Activated CD8-positive, alpha-beta memory T cell treated with anti-CD3 and anti-CD28 coated beads for 4 hours (primary cell): ENCODE results near the gene LSM3.

Experiments used
- DNase-seq, 2 donors: peaks; one replicate each; pipeline ENCODE4 v3.0.0-alpha.2; 2020; ENCODE audit warnings: low read depth in 2 of 2

The LSM3 gene

DNA sequence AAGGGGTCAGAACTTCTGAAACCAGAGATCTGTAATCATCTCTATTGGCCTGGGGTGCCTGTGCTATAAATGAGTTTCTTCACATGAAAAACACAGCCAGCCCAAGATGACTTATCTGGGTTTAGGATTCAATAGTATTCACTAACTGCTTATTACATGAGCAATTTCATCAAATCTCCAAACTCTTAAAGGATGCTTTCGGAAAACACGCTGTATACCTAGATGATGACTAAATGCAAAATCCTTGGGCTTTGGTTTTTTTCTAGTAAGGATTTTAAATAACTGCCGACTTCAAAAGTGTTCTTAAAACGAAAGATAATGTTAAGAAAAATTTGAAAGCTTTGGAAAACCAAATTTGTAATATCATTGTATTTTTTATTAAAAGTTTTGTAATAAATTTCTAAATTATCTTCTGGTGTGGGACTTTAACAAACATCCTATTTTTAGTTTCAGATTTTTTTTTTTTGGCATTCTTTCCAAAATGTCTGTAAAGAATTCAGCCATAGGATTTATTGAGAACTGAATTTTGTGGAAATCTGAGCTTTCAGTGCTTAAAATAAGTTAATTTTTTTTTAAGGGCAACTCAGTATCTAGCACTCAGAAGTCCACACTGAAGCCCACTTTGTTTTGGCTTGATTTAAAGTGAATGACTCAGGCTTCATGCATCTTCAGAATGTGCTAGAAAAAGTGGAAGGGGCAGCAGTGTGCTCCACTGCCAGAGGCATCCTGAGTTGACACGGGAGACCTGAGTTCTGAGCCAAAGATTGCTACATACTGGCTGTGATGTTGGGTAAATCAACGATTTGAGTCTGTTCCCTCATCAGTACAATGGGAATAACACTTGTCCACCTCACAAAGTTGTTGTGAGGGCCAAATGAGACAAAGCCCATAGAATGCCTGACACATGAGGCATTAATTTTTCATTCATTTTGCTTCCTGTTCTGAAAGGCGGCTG is 35.1 kb upstream of the LSM3 start:
- DNase-seq: no peak

DNA sequence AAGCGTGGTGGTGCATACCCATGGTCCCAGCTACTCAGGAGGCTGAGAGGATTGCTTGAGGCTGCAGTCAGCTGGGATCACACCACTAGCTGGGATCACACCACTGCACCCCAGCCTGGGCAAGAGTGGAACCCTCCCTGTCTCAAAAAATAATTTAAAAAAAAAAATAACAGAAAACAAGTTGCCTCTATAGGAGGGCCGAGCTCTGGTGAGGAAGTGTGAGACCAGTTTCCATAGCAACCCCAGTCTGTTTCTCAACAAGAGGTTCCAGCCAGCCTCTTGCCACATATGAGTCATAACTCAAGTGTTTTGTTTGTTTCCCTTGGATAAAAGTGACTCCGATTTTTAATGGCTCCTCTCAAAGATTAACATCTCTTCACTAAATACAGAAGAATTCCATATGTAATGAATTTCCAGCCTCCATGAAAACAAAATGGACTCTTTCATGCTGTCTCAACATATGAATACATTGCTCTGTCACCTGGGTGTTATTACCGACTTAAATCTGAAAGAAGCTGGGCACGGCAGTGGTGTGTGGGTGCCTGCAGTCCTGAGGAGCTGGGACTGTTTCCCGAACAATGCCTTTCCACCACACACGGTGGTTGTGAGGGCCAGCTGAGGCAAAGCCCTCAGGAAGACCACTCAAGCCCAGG is 34.1 kb upstream of the LSM3 start:
- peak; percentile 34 to 62 for DNase-seq

DNA sequence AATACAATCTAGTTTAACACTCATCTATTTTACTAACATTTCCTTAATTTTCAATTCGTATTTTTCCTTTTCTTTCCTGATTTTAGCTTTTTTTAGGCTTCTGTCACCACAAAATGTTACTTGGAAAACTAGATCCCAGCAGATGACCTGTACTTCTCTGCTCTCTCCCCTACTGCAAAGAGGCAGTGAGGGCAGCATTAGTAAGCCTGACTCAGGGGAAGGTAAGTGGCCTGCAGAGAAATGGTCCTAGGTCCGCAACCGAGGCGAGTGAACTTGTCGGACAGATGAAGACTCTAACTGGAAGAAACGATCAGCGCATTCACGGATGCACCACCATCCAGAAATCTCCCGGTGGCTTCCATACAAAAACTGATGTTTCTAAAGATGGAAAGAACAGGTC is 33.4 kb upstream of the LSM3 start:
- DNase-seq: no peak

DNA sequence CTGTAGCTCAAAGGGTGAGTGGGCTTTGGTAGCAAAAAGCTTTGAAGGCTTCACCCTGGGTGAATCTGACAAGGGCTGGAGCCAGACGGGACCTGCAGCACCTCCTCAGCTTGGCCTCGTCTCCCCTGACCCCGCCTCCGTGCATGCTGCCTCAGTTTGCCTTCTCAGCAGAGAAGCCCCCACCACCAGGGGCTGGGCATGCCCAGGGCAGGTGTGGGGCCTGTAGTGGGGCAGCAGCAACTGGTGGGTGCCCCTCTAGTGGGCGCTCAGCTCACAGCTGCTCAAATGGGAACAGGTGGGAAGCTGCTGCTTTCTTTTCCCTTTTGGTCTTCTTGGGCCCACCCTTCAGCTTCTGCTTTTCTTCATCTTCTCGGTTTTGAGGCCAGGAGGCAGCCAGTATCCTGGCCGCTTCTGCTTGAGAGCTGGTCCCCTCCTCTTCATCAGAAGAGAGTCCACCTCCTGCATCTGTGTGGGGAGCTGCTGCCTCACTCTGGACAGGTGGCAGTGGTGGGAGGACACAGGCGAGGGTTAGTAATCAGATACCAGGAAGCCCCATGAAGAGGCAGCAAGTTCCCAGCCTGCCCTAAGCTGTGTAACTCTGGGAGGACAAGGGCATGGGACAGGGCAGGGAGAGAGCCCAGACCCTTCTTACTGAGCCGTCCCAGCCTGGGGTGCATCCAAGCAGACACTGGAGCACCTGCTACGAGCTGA is 32.8 kb upstream of the LSM3 start:
- no peak for DNase-seq

DNA sequence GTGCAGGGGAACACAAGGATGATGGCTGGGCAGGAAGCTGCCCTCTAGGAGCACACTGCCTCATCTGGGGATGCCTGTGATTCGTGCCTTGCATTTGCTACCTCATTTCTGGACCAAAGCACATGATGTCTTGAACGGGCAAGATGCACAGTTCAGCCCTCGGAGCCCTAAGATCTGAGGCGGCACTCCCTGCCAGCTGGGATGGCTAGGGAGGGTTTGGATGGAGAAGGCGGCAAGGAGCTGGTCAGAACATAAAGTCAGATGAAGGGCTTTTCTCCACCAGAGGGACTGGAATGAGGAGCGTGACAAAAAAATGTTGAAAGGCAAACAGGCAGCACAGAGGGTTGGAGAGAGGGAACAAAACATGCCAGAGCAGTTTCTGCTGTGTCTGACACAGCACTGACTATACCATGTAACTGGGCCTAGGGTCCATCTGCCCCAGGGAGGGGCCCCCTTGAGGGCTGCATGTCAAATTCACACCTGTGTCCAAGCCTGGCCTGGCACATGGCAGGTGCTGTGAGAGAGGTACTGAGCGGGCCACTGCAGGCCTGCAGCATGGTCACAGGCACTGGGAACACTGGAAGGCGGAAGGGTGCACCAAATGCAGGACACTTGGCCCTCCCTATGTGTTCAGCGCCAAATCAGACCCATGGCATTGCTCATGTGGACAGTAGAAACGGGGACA is 32.1 kb upstream of the LSM3 start:
- DNase-seq: no peak

DNA sequence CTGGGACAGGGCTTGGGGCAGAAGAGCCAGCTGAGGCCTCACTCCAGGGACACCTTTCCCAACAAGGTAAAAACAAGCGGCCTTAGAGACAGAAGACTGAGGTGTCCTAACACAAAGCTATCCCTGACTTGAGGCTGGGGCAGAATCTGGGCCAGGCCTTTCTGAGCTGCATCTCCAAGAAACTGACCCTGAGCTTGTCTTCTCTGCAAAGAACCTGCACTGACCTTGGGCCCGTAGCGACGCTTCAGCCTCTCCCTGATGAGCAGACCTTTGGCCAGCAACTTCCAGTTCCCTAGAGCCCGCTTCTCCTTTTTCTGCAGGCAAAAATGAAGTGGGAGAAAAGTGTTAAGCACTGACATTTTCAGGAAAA is 31.6 kb upstream of the LSM3 start:
- DNase-seq: no peak

DNA sequence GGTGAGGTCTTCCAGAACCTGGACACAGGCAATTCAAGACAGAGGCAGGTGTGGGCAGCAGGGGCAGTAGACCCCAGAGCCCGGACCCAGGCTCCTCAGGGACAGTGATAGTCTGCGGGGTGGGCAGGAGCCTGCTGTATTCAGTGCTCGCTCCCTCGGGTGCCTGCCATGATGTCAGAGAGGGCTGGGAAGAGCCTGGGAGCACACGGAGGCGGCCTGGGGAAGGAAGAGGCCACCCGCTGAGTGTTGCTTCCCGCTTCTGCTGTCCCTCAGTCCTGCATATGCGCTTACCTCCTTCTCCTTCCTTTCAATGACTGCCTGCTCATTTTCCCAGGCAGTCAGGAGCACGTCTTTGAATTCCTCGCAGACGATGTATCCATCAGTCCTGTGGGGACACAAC is 31.0 kb upstream of the LSM3 start:
- DNase-seq: no peak

DNA sequence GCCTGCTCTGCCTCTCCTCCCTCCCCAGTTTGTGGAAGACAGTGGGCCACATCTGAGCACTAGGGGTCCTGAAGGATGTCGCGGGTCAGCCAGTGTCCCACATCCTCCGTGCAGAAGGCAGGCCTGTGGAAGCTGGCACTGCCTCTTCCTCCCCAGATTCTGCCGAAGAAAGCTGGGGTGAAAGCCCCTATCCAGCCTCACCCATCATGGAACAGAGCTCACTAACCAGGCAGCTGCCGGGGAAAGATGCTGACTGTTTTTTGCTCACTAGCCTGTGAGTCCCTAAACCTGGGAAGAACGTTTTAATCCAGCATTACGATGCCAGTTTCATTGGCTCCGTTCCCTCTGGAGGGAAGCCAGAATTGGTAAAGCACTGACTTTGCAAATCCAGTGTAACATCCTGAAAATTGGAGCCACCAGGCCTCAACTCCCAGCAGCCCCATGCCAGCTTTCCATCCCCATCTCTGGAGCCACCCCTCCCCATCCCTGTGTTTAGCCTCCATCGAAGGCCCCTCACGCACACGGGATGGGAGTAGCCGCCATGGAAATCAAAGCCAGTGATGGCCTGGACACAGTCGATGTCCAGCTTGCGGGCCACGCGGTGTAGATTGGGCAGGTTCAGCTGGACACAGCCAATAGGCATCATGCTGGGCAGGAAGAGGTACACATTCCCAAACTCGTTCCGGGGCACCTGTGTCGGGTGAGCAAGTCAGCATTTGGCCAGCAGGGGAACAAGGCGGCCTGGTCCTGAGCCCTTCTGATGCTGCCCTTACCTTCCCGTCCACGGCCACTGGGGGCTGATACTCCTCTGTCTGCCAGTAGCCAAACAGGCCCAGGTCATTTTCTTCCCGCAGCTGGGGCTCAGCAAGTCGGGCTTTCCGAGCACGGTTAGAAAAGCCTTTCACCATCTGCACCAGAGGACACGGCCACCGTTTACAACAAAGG is 30.3 kb upstream of the LSM3 start:
- DNase-seq: no peak

DNA sequence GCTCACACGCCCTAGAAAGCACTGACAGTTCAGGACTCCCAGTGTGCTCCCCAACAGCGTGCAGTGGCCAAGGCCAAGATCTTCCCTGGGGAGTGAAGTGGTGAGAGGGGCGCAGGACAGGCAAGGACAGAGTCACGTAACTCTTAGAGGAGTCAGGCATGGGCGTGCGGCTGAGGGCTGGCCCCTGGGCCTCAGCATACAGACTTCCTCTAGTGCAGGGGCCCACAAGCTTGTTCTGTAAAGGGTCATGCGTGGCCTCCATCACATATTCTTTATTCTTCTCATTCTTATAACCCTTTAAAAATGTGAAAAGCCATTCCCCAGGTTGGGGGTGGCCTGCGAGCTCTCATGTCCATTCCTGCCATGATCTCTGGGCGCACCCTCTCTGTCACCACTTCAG is 28.5 kb upstream of the LSM3 start:
- DNase-seq: no peak

DNA sequence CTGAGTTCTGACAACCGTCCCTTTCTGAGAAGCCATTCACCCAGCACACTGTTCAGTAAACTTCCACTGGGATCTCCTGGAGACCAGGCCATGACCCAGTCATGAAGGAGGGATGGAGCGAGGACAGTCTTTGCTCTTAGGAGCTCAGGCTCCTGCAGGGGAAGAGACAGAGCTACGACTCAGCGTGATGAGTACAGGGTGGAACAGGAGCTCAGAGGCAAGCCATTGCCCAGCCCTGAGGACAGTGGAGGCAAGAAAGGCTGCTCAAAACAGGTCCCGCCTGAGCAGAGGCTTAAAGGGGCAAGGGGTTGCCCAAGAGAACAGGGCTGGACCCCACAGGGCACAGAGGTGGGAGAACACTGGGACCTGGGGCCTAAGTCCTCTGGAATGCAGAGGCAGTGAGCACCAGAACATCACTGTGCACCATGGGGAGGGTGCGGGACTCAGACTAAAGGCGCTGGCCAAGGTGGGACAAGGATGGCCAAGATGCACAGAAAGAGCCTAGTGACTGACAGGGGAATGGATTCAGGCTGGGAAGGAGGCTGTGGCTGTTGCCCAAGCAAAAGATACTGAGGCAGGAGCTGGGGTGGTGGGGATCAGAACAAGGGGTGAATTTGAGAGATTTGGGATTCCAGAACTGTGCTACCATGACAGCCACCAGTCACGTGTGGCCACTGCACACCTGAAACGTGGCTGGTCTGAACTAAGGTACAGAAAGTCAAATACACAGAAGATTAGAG is 28.0 kb upstream of the LSM3 start:
- DNase-seq: no peak

DNA sequence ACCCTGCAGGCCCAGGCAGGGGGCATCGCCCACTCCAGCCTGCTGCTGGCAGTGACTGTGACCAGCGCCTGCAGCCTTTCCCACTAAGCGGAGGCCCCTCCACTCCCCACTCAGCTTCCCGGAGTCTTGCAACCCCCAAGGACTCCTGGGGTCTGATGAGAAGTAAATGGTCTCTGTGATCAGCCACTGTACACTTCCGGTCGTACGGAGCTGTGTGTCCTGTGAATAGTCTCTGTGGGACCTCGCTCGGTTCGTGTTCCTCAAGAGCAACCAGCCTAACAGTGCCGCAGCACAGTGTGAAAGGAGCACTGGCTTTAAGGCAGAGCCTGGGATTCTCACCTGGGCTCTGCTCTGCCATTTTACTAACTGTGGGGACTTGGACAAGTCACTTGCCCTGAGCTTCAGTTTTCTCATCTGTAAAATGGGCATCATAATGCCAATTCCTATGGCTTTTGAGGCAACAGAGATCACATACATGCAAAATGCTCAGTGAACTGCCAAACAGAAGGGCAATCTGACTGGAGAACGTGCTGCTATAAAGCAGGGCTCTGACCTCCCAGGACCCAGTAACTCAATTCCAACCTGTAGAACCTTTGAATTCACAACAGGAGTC is 27.0 kb upstream of the LSM3 start:
- DNase-seq: no peak

DNA sequence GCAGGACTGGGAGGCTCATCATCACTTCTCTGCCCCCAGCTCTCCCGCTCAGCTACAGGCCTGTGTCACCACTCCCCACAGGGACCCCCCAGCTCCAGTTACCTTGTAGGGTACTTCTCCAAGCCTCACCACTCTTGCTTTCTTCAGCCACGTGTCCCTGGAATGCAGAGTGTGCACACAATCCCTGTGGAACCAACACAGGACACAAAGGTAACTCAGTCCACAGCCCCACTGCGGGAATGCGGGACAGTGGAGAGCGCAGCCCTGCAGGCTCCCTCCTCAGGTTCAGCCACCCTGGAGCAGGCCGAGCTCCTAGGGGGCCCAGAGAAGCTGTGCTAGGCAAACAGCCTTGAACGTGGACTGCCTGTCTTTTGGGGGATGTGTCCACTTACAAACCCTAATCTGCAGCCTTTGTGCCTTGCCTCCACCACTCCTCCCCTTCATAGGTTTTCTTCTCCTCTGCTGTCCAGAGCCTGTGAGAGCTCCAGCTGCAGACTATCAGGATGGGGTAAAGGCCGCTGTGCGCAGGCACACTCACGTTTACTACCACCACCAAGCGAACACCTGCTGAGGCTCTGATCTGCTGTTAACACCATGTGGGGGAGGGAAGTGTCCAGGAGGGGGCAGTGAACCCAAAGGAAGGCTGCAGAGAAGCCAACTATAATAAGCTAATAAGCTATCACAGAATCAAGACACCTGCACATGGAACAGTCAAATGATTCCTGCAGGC is 26.2 kb upstream of the LSM3 start:
- DNase-seq: no peak

DNA sequence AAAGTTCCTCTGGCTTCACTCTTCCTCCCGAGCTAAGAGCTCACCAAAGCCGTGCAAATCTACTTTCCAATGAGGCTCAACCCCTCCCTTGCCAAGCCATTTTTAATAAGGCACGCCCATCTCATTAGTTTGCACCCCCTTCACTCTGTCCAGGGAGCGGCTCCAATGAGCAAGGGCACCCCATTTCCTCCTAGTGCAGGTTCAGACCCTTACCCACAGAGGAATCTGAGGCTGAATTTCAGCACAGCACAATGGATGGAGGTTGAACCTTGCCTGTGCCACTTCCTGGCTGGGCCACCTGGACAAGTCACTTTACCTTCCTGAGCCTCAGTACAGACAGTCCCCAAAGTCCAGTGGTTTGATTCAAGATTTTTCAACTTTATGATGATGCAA is 25.7 kb upstream of the LSM3 start:
- no peak for DNase-seq

DNA sequence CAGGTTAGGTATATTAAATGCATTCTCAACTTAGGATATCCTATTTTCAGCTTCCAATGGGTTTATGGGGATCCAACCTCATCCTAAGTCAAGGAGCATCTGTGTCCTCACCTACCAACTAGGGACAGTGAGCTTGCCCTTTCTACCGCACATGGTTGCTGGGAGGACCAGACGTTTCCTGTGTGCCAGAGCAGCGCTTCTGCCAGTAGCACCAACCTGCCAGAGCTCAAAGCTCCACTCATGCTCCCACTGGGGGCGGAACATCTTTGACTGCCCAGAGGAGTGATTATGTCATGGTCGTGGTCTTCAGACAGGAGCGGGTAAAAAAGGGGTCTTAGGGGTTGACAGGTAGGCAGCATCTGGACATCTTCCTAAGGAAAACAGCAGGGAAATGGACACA is 25.0 kb upstream of the LSM3 start:
- no peak for DNase-seq

DNA sequence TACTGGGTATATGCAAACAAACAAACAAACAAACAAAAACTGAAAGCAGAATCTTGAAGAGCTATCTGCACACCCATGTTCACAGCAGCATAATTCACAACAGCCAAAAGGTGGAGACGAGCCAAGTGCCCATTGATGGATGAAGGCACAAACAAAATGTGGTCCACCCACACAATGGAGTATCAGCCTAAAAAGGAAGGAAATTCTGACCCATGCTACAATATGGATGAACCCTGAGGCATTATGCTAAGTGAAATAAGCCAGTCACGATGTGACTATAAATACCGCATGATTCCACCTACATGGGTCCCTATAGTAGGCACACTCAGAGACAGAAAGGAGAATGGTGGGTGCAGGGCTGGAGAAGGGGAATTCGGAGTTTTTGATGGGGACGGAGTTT is 24.3 kb upstream of the LSM3 start:
- no peak for DNase-seq

DNA sequence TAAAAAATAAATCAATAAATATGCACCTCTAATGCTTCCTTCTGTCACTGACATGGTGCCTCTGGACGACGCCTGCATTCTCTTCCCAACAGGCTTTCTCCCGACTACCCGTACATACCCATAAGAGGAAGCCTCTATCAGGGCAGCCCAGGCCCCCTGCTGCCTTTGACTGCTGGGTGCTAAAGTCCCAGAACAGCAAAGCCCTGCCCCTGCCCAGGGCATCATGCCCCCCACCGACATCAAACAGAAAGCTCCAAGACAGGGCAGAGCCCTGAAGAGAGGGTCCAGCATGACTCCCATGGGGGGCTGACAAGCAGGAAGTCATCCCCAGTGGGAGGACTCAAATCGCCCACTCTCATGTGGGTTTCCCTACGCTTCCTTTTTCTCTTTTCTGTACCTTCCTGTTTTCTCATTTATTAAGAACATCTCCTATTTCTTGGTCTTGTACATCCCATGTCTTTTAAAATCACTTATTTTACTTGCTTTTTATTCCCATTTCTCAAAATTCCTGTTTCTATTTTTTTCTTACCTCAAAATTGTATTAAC is 23.6 kb upstream of the LSM3 start:
- no peak for DNase-seq

DNA sequence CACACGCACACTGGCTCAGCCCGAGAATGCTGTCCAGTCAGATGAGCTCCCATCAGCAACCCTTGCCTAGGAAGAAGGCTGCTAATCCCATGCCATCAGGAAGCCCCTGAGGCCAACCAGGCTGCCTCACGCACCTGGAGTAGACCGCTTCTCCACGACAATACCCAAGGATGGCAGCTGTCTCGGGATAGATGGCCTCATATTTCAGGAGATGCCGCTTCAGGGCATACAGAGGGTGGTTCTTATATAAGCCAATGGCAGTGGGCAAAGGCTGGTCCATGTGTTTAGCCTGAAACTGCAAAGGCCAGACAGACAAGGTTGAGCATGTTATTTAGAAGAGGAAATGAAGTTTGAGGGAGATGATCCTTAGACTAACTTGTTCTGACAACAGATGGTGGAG is 22.4 kb upstream of the LSM3 start:
- no peak for DNase-seq

DNA sequence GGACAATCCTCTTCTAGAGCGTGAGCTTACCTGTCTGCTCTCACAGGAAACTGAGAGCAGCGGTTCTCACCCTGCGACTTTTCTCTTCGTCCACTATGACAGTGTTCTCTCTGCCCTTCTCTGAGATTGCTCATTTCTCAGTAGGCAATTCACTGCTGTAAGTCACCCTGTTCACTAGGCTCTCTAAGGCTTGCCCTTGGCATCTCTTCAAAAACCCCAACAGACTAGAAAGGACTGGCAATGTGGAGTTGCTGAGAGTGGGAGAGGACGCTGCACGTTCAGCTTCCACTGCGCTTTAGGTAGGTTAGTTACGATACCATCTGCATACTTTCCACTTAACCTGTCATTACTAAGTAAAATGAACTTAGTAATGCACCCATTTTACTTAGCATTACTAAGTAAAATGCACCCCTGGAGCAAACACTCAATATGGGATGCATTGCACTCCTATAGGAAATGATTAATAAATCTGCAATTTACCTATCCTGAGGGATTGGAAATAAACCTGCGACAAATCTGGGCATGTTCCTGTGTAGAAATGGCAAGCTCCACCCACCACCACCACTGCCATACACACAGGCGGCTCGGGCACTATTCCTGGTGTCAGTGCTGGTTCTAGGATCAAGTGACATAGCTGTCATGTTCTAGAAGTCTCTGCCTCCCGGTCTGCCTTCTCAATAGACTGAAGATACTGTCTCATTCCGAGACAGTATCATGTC is 21.6 kb upstream of the LSM3 start:
- DNase-seq: no peak
